Activated CD4-positive, alpha-beta T cell treated with anti-CD3 and anti-CD28 coated beads, Interleukin-2, amount 50 U/mL, for 4 hours (primary cell): ENCODE measurements around the gene DMXL1.
A peak's percentile ranks its signal among the peaks of the same experiment; 100 is the strongest.
"Not testable (repeated sequence)": the region's sequence is repeated elsewhere in the genome, so short reads cannot be mapped to it uniquely, and the experiment has no call there.

ENCODE experiments used
- DNase-seq, 2 experiments: peaks; one replicate each; pipeline ENCODE4 v3.0.0-alpha.2; 2020

DMXL1 gene

GRCh38 chr5:119212026-119212425 is 141.1 kb downstream of the DMXL1 start:
- no peak for DNase-seq

- DNase-seq: no peak
Measured at GRCh38 chr5:119212676-119213075, 141.8 kb downstream of the DMXL1 start.

- DNase-seq: no peak
Measured at GRCh38 chr5:119217183-119217582, 146.3 kb downstream of the DMXL1 start.

GRCh38 chr5:119218830-119219782 is 148.2 kb downstream of the DMXL1 start:
- no peak for DNase-seq

GRCh38 chr5:119220576-119221197 is 149.8 kb downstream of the DMXL1 start:
- DNase-seq: no peak

GRCh38 chr5:119221330-119221729 is 150.4 kb downstream of the DMXL1 start:
- no peak for DNase-seq

GRCh38 chr5:119229950-119230349 is 159.1 kb downstream of the DMXL1 start:
- DNase-seq: no peak

- no peak for DNase-seq
Measured at GRCh38 chr5:119238265-119239118, 167.6 kb downstream of the DMXL1 start.

GRCh38 chr5:119239119-119239417 is 168.2 kb downstream of the DMXL1 start:
- no peak for DNase-seq

- DNase-seq: not testable (repeated sequence)
Measured at GRCh38 chr5:119239826-119240225, 168.9 kb downstream of the DMXL1 start.

- DNase-seq: no peak
Measured at GRCh38 chr5:119243888-119244287, 173.0 kb downstream of the DMXL1 start.

GRCh38 chr5:119250946-119251901 is 180.3 kb downstream of the DMXL1 start:
- no peak for DNase-seq

GRCh38 chr5:119255571-119256356 is 184.9 kb downstream of the DMXL1 start:
- DNase-seq: no peak

- DNase-seq: no peak
Measured at GRCh38 chr5:119257613-119258012, 186.7 kb downstream of the DMXL1 start.

GRCh38 chr5:119263639-119264038 is 192.8 kb downstream of the DMXL1 start:
- DNase-seq: no peak

- no peak for DNase-seq
Measured at GRCh38 chr5:119264186-119264585, 193.3 kb downstream of the DMXL1 start.

- DNase-seq: peak; percentile 71 to 73
Measured at GRCh38 chr5:119267958-119268386, 197.1 kb downstream of the DMXL1 start.

GRCh38 chr5:119268387-119269060 is 197.6 kb downstream of the DMXL1 start:
- DNase-seq: peak; percentile 92 to 94

- DNase-seq: no peak
Measured at GRCh38 chr5:119269061-119269944, 198.4 kb downstream of the DMXL1 start.

GRCh38 chr5:119270121-119270565 is 199.3 kb downstream of the DMXL1 start:
- DNase-seq: no peak
